ENCODE measurements around the gene CCR6.
"Not testable (repeated sequence)": the region's sequence is repeated elsewhere in the genome, so short reads cannot be mapped to it uniquely, and the experiment has no call there.

The CCR6 gene

GRCh38 chr6:167168296-167168695 is 45.4 kb downstream of the CCR6 start:
- not testable (repeated sequence) for DNase-seq (ENCODE audit: low read depth in 2 of 2)

GRCh38 chr6:167169867-167170266 is 47.0 kb downstream of the CCR6 start:
- DNase-seq (ENCODE audit: low read depth in 2 of 2): not testable (repeated sequence)

- DNase-seq (ENCODE audit: low read depth in 2 of 2): not testable (repeated sequence)
These were observed 48.4 kb downstream of the CCR6 start for GRCh38 chr6:167171300-167171699.

- DNase-seq (ENCODE audit: low read depth in 2 of 2): not testable (repeated sequence)
These were observed 49.1 kb downstream of the CCR6 start for GRCh38 chr6:167172011-167172410.

GRCh38 chr6:167177271-167177670 is 54.4 kb downstream of the CCR6 start:
- DNase-seq (ENCODE audit: low read depth in 2 of 2): not testable (repeated sequence)

GRCh38 chr6:167178896-167179655 is 56.2 kb downstream of the CCR6 start:
- DNase-seq (ENCODE audit: low read depth in 2 of 2): not testable (repeated sequence)

GRCh38 chr6:167180086-167180485 is 57.2 kb downstream of the CCR6 start:
- not testable (repeated sequence) for DNase-seq (ENCODE audit: low read depth in 2 of 2)

- not testable (repeated sequence) for DNase-seq (ENCODE audit: low read depth in 2 of 2)
These were observed 58.5 kb downstream of the CCR6 start for GRCh38 chr6:167181351-167181750.

GRCh38 chr6:167182913-167183314 is 60.0 kb downstream of the CCR6 start:
- DNase-seq (ENCODE audit: low read depth in 2 of 2): not testable (repeated sequence)

- not testable (repeated sequence) for DNase-seq (ENCODE audit: low read depth in 2 of 2)
These were observed 62.2 kb downstream of the CCR6 start for GRCh38 chr6:167185101-167185500.

- not testable (repeated sequence) for DNase-seq (ENCODE audit: low read depth in 2 of 2)
These were observed 64.4 kb downstream of the CCR6 start for GRCh38 chr6:167187275-167187674.

Data from fibroblast of skin of left quadriceps (primary cell).